BLaER1 (cell line): Measurements from ENCODE around the gene FAM3C.

Experiments used
- H3K27ac ChIP-seq: shearing (Covaris generic); formaldehyde crosslinking; 2 replicates; pipeline ENCODE4 v1.8.1; 2022
- H3K27me3 ChIP-seq: shearing (Covaris generic); formaldehyde crosslinking; 2 replicates; pipeline ENCODE4 v1.8.1; 2022
- H3K36me3 ChIP-seq: shearing (Covaris generic); formaldehyde crosslinking; 2 replicates; pipeline ENCODE4 v1.8.1; 2022
- H3K4me1 ChIP-seq: shearing (Covaris generic); formaldehyde crosslinking; 2 replicates; pipeline ENCODE4 v1.8.1; 2022
- H3K4me2 ChIP-seq: shearing (Covaris generic); formaldehyde crosslinking; 2 replicates; pipeline ENCODE4 v1.8.1; 2022
- H3K4me3 ChIP-seq: shearing (Covaris generic); formaldehyde crosslinking; 2 replicates; pipeline ENCODE4 v1.8.1; 2022
- H3K9ac ChIP-seq: shearing (Covaris generic); formaldehyde crosslinking; 2 replicates; pipeline ENCODE4 v1.8.1; 2022
- H3K9me3 ChIP-seq: shearing (Covaris generic); formaldehyde crosslinking; 2 replicates; pipeline ENCODE4 v1.8.1; 2022
- H4K20me1 ChIP-seq: shearing (Covaris generic); formaldehyde crosslinking; 2 replicates; pipeline ENCODE4 v1.8.1; 2022
- Cebpa-rat ChIP-seq: shearing (Covaris generic); IDR thresholded peaks from 2 replicates; pipeline ENCODE4 v1.8.1; 2022

FAM3C gene

DNA sequence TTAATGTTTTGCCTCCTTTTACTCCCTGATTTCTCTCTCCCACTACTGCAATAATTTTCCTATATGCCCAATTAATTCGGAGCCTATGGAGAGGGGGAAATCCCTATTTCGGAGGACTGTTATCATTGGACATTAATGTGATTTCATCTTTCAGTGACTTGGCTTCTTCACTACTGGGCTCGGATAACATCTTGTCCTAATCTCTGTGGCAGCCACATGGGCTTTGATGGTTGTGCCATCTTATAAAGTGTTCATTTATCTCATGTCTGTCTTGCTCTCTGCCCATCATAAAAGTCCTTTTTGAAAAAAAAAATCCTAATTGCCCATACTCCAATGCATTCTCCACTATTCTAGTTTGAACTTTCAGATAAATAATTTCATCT, 15.5 kb upstream of the FAM3C start:
- H3K27ac ChIP-seq = no peak overlapping the region
- no peaks in the 10 kb centered on the region for H3K9me3 ChIP-seq
- no peaks in the 10 kb centered on the region for H3K4me1 ChIP-seq
- H3K36me3 ChIP-seq = no peaks in the 10 kb centered on the region
- no peak for TF ChIP-seq Cebpa-rat
- H3K4me2 ChIP-seq = no peak overlapping the region
- H3K27me3 ChIP-seq = no peaks in the 10 kb centered on the region
- H4K20me1 ChIP-seq = no peaks in the 10 kb centered on the region
- no peak overlapping the region for H3K9ac ChIP-seq
- H3K4me3 ChIP-seq = no peak overlapping the region

DNA sequence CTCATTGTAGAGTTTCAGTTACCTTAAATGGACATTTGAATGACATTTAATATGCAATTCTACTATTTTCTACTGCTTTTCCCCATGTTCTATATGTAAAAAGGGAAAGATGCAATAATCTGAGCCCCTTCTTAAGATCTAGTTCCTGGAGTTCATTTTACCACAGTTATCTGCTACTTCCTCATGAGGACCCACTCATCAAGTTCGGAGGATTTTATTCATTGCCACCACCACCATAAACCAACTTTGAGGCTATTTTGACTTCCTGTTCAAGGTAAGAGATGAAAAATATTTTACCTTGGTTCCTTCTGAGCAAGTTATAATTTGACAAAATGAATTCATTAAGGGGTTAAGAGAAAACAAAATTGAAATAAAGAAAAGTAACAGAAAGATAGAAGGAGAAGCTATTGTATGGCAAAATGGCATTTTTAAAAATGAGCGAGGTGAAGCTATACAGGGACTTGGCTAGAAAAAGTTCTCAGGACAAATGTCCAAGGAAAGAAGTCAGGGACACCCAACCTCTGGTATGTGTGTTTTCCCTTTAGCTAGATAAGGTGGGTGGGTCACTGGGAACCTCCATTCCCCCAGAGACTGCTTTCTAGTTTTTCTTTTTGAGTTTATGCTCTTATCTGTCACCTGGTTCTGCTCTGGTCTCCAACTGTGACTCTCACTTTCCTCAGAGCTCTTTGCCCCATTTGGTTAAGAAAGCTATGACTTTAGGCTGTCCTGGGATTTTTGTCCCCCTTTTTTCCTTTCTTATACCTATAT, 14.9 kb upstream of the FAM3C start:
- H4K20me1 ChIP-seq = no peaks in the 10 kb centered on the region
- no peaks in the 10 kb centered on the region for H3K27me3 ChIP-seq
- H3K36me3 ChIP-seq = no peaks in the 10 kb centered on the region
- H3K4me2 ChIP-seq = no peak overlapping the region
- H3K9me3 ChIP-seq = no peaks in the 10 kb centered on the region
- no peak overlapping the region for H3K4me3 ChIP-seq
- no peak overlapping the region for H3K27ac ChIP-seq
- H3K4me1 ChIP-seq = no peaks in the 10 kb centered on the region
- no peak for TF ChIP-seq Cebpa-rat
- H3K9ac ChIP-seq = no peak overlapping the region

DNA sequence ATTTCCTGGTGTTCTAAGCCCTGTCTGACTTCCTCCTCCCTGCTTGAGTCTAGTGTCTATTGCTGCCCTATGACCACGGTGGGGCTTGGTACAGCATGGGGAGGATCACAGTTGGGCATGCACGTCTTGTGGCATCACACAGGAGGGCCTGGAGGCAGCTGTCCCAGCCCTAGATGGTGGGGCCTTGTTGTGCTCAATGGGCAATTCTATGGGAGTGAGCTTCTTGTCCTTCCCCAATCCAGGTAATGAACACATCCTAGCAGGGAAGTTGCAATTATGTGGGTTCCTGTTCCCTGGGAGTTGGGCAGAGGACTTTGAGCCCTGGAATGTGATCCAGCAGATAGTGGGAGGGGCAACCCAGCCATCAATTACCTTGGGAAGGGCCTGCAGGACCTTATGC, 10.8 kb upstream of the FAM3C start:
- TF ChIP-seq Cebpa-rat = no peak
- Histone ChIP-seq H3K27ac (no peak overlapping the region), H3K4me3 (no peak overlapping the region), H3K4me1 (no peaks in the 10 kb centered on the region), H3K9ac (no peak overlapping the region), H3K9me3 (no peaks in the 10 kb centered on the region), H4K20me1 (no peaks in the 10 kb centered on the region), H3K4me2 (no peak overlapping the region), H3K27me3 (no peaks in the 10 kb centered on the region), H3K36me3 (no peaks in the 10 kb centered on the region)

DNA sequence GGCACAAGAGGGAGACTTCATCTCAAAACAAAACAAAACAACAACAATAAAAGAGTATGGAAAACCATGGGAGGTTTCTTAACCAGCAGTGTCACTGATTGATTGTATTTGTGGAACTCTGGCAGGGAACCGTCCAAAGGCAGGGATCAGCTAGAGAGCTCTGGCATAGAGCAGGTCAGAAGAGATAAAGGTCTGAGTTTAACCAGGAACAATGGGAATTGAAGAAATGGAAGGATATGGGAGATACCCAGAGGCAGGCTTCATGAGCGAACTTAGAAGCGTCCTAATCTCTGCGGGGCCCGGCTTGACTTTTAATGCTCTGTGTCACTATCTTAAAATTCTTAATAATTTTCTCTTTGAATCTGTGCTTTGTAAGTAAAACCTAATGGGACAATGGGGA, 10.4 kb upstream of the FAM3C start:
- Histone ChIP-seq H3K27me3 (no peaks in the 10 kb centered on the region), H3K9me3 (no peaks in the 10 kb centered on the region), H3K4me3 (no peak overlapping the region), H3K27ac (no peak overlapping the region), H3K36me3 (no peaks in the 10 kb centered on the region), H3K9ac (no peak overlapping the region), H4K20me1 (no peaks in the 10 kb centered on the region), H3K4me1 (no peaks in the 10 kb centered on the region), H3K4me2 (no peak overlapping the region)
- TF ChIP-seq Cebpa-rat = no peak

DNA sequence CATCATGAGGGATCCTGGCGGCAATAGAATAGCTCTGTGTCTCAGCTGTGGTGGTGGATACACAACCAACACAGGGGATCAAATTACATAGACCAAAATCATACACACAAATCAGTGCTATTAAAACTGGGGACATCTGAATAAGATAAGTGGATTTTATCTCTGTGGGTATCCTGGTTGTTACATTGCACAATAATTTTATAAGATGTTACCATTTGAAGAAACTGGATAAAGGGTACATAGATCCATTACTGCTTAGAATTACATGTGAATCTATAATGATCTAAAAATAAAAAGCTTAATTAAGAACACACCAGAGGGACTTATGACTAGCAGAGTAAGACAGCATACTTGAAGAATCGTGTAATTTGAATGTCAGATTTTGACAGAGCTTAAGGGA, 8.2 kb upstream of the FAM3C start:
- Histone ChIP-seq H3K9me3 (no peaks in the 10 kb centered on the region), H3K4me2 (no peak overlapping the region), H3K27ac (no peak overlapping the region), H3K27me3 (no peaks in the 10 kb centered on the region), H3K4me3 (no peak overlapping the region), H4K20me1 (no peaks in the 10 kb centered on the region), H3K9ac (no peak overlapping the region), H3K36me3 (no peaks in the 10 kb centered on the region), H3K4me1 (no peaks in the 10 kb centered on the region)
- no peak for TF ChIP-seq Cebpa-rat

DNA sequence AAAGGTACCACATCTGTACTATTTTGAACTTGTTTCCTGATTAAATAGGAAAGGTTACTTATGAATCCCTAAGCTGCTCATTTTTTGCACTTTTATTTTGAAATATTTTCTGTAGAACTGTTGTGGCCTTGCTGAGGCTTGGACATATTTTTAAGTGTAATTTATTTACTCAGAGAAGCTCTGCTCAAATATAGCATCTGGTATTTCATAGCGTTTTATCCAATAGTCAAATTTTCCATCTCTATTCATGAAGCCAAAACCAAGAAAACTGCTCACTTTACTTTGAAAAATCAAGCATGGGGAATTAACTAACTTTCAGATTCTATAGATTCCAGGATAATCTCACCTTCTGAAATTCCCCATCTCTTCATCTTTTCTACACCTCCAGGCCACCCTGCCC, 6.6 kb upstream of the FAM3C start:
- H3K4me1 ChIP-seq = peaks cover 7% of the 10 kb centered on the region; the same call in 1 of the 2 replicates
- no peak for TF ChIP-seq Cebpa-rat
- no peak overlapping the region for H3K27ac ChIP-seq
- H3K4me3 ChIP-seq = no peak overlapping the region
- H4K20me1 ChIP-seq = no peaks in the 10 kb centered on the region
- no peaks in the 10 kb centered on the region for H3K9me3 ChIP-seq
- no peaks in the 10 kb centered on the region for H3K36me3 ChIP-seq
- H3K27me3 ChIP-seq = no peaks in the 10 kb centered on the region
- no peak overlapping the region for H3K9ac ChIP-seq
- H3K4me2 ChIP-seq = no peak overlapping the region

DNA sequence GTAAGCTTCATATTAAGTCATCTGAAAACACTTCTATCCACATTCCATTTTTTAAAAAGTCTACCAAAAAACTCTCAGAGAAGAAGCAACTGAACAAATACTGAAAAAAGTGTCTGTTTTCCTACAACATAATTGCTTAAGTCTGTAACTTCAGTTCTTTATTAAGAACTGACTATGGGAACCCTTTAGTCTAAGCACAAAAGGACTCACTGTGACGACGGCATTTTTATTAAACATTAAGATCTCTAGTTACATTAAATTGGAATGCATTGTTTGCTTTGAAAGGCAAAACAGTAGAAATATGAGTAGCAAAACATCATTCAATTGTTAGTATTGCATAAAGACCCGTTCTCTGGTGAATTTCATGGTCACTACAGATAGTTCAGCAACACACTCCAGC, 5.8 kb upstream of the FAM3C start:
- Histone ChIP-seq H3K27ac (no peak overlapping the region), H3K9me3 (no peaks in the 10 kb centered on the region), H3K36me3 (no peaks in the 10 kb centered on the region), H3K4me3 (no peak overlapping the region), H4K20me1 (no peaks in the 10 kb centered on the region), H3K4me2 (no peak overlapping the region), H3K27me3 (no peaks in the 10 kb centered on the region), H3K4me1 (peaks cover 10% of the 10 kb centered on the region), H3K9ac (no peak overlapping the region)
- TF ChIP-seq Cebpa-rat = no peak

DNA sequence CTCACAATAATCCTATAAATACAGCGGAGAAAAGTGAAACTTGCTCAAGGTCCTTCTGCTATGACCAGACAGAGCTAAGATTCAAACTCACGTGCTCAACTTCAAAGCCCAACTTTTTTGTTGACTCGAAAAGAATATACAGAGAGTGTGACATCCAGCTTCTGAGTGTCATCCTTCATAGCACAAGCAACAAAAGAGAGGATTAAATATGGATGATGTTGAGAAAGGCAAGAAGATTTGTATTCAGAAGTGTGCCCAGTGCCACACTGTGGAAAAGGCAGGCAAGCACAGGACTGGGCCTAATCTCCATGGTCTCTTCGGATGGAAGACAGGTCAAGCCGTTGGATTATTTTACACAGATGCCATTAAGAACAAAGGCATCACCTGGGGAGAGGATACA, 2.1 kb upstream of the FAM3C start:
- H3K9ac ChIP-seq = no peak overlapping the region
- H4K20me1 ChIP-seq = peaks cover 24% of the 10 kb centered on the region
- H3K36me3 ChIP-seq = no peaks in the 10 kb centered on the region
- TF ChIP-seq Cebpa-rat = no peak
- H3K4me3 ChIP-seq = no peak overlapping the region
- H3K4me2 ChIP-seq = peak overlapping the region; percentile 13; the same call in 1 of the 2 replicates
- peaks cover 33% of the 10 kb centered on the region for H3K4me1 ChIP-seq
- no peaks in the 10 kb centered on the region for H3K27me3 ChIP-seq
- H3K27ac ChIP-seq = no peak overlapping the region
- no peaks in the 10 kb centered on the region for H3K9me3 ChIP-seq

DNA sequence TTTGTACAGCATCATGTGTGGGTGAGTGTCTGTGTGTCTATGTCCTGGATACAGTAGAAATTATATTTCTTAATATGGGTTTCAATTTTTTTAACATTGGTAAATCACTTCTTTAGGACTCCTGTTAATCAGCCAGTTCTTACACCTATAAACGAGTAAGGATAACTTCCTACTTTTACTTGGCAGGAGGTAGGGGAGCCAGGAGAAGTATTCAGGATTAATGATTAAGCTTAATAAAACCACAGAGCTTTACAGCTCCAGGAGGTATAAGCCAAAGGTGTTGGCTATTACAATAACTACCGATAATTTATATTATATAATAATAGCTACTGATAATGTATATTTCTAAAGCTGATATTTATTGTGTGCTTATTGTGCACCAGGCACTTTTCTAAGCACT, 1.7 kb upstream of the FAM3C start:
- no peak for TF ChIP-seq Cebpa-rat
- Histone ChIP-seq H4K20me1 (peaks cover 25% of the 10 kb centered on the region), H3K4me1 (peaks cover 33% of the 10 kb centered on the region), H3K27me3 (no peaks in the 10 kb centered on the region), H3K27ac (no peak overlapping the region), H3K36me3 (peaks cover 3% of the 10 kb centered on the region; the same call in 1 of the 2 replicates), H3K4me3 (no peak overlapping the region), H3K9ac (no peak overlapping the region), H3K9me3 (peaks cover 4% of the 10 kb centered on the region; the same call in 1 of the 2 replicates), H3K4me2 (peak overlapping the region; percentile 13; the same call in 1 of the 2 replicates)

DNA sequence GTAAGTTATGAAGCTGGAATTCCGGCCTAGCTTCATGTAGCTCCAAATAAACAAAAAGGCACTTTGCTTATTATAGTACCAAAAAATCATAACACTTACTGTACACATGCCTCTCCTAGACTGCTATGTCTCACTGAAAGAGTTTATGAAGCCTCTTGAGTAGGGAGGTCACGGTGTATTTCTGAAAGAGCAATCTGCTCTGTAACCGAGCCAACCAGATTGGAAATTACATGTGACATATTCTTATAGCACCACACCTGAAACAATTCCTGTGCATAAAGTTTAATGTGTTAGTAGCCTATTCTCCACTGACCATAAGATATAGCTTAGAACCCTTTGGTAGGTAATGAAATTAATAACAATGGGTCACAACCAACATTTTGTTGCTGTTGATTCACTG, 1.3 kb upstream of the FAM3C start:
- H3K36me3 ChIP-seq = peaks cover 8% of the 10 kb centered on the region
- no peak for TF ChIP-seq Cebpa-rat
- H3K4me2 ChIP-seq = 0 out of 2 replicates have a peak overlapping the region, but pooled peaks have one; percentile 78
- H3K4me1 ChIP-seq = peaks cover 33% of the 10 kb centered on the region
- H3K4me3 ChIP-seq = no peak overlapping the region
- no peak overlapping the region for H3K27ac ChIP-seq
- H3K27me3 ChIP-seq = no peaks in the 10 kb centered on the region
- H3K9ac ChIP-seq = no peak overlapping the region
- H4K20me1 ChIP-seq = peaks cover 27% of the 10 kb centered on the region
- H3K9me3 ChIP-seq = peaks cover 9% of the 10 kb centered on the region; the same call in 1 of the 2 replicates
